IPS-18a (cell line): ENCODE data around the gene UTS2R.
"Not testable (repeated sequence)": the region's sequence is repeated elsewhere in the genome, so short reads cannot be mapped to it uniquely, and the experiment has no call there.

Experiments
- H3K27ac ChIP-seq: one replicate; pipeline ENCODE4 v1.5.1; 2013; ENCODE audit warnings: low read length
- H3K27me3 ChIP-seq: one replicate; pipeline ENCODE4 v1.6.1; 2013; ENCODE audit warnings: mild to moderate bottlenecking, low read length; ENCODE audit not compliant: control insufficient read depth, insufficient read depth
- H3K36me3 ChIP-seq: one replicate; pipeline ENCODE4 v1.6.1; 2013; ENCODE audit warnings: low read depth, low read length; ENCODE audit not compliant: control insufficient read depth
- H3K4me1 ChIP-seq: one replicate; pipeline ENCODE4 v1.6.1; 2013; ENCODE audit warnings: low read depth, low read length; ENCODE audit not compliant: control insufficient read depth
- H3K4me3 ChIP-seq: one replicate; pipeline ENCODE4 v1.5.1; 2013; ENCODE audit warnings: low read length
- H3K9ac ChIP-seq: one replicate; pipeline ENCODE4 v1.6.1; 2013; ENCODE audit warnings: mild to moderate bottlenecking, low read length, moderate library complexity
- H3K9me3 ChIP-seq: one replicate; pipeline ENCODE4 v1.6.1; 2013; ENCODE audit warnings: low read depth, low read length; ENCODE audit not compliant: control insufficient read depth

The UTS2R gene

GRCh38 chr17:82374626-82375331 is 3.2 kb downstream of the UTS2R start:
- no peak overlapping the region for H3K9ac ChIP-seq
- no peaks in the 10 kb centered on the region for H3K36me3 ChIP-seq
- H3K27ac ChIP-seq = no peak overlapping the region
- no peaks in the 10 kb centered on the region for H3K9me3 ChIP-seq
- H3K4me3 ChIP-seq = no peak overlapping the region
- no peaks in the 10 kb centered on the region for H3K4me1 ChIP-seq
- peaks cover 39% of the 10 kb centered on the region for H3K27me3 ChIP-seq

DNA sequence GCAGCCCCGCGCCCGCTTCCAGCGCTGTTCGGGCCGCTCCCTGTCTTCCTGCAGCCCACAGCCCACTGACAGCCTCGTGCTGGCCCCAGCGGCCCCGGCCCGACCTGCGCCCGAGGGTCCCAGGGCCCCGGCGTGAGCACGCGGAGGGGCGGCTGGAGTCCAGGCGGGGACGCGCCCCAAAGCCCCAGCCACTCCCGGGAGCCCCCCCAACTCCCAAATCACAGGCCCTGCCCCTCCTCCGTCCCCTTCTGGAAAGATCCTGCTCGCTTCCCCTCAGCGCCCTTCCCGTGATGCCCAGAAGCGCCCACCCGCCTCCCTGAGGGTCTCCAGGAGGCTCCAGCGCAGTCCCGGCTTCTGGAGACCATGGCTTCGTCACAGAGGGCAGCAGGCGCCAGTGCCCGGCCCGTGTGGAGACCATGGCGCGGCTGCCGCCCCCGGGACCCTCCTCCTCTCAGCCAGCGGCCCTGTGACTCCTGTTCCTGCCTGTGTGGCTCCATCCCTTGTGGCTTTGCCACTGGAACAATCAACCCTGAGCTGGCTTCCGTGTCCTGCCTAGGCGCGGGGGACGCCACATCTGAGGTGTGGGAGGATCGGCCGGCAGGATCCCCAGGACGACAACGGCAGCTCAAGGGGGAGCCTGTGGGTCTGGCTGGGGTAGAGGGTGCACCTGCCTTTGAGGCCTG is 3.9 kb downstream of the UTS2R start:
- Histone ChIP-seq H3K36me3 (no peaks in the 10 kb centered on the region), H3K27me3 (peaks cover 32% of the 10 kb centered on the region), H3K4me3 (no peak overlapping the region), H3K27ac (no peak overlapping the region), H3K4me1 (no peaks in the 10 kb centered on the region), H3K9ac (no peak overlapping the region), H3K9me3 (no peaks in the 10 kb centered on the region)

DNA sequence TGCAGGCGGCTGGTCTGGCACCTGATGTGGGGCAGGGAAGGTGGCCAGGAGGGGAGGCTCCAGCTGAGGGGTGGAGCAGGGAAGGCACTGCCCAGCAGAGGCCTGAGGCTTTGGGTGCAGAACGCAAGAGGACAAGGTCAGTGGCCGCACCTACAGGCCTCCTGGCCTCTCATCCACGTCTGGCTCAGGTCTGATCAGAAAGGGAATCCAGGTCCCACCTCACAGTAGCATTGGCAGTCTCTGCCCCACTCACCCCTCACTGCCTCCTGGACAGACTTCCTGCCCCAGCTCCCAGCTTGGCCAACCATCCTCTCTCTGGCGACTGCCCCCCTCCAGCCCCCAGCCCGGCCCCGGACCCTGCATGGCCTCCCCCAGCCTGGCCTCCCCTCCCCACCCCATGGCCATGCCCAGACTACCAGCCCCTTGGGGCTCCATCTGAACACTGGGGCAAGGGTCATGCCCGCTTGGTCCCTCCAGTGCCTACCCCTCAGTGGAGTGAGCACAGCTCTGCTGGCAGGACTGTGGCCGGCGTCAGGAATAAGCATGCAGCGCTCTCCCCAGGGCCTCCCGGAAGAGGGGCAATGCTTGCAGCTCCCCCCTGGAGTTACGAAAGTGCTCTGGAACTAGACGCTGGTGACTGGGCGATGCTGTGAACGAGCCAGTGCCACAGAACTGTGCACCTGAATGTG is 4.6 kb downstream of the UTS2R start:
- H3K27me3 ChIP-seq = peaks cover 26% of the 10 kb centered on the region
- no peaks in the 10 kb centered on the region for H3K9me3 ChIP-seq
- no peak overlapping the region for H3K9ac ChIP-seq
- no peak overlapping the region for H3K4me3 ChIP-seq
- H3K27ac ChIP-seq = no peak overlapping the region
- H3K4me1 ChIP-seq = no peaks in the 10 kb centered on the region
- no peaks in the 10 kb centered on the region for H3K36me3 ChIP-seq

DNA sequence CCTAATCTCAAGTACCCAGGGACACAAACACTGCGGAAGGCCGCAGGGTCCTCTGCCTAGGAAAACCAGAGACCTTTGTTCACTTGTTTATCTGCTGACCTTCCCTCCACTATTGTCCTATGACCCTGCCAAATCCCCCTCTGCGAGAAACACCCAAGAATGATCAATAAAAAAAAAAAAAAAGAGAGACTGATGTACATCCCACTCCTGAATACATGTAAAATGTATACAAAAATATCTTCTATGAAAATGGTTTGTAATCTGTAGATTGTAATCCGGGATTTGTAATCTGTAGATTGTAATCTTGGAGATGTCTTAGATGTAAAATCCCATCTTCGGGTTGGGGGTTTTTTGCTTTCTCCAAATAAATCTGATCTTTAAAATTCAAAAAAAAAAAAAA is 5.7 kb downstream of the UTS2R start:
- H3K4me1 ChIP-seq, H3K9me3 ChIP-seq, H3K9ac ChIP-seq, H3K27ac ChIP-seq, H3K36me3 ChIP-seq, H3K4me3 ChIP-seq: not testable (repeated sequence)
- peaks cover 19% of the 10 kb centered on the region for H3K27me3 ChIP-seq

DNA sequence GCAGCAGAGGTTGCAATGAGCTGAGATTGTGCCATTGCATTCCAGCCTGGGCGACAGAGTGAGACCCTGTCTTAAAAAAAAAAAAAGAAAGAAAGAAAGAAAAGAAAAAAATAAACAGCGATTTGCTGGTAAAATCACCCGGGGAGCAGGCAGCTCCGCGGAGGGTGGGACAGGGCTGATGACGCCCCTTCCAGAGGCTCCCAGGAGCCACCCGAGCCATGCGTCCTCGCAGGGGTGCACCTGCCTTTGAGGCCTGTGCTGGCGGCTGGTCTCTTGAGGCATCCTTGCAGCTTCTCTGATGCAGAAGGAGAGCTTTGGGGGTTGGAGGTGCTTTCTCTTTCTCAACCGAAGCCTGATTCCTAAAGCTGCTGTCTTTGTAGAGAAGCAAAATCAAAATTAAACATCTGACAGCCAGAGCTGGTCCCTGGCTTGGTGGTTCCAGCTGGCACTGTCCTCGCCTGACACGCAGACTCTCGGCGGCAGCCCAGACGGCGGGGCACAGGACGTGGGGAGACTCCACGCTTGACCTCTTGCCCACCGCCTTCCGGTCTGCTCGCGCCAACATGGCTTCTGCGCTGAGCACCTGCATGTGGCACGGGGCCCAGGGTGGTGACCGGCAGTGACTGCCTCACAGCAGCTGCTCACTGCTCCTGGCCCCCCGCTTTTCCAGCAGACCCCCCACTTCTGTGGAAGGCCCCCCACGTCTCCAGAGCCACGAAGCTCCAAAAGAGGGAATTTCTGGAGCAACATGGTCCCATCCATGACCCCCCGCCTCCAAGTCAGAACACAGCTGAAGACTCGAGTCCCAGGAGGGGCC is 6.6 kb downstream of the UTS2R start:
- H3K9ac ChIP-seq = no peak overlapping the region
- H3K4me1 ChIP-seq = no peaks in the 10 kb centered on the region
- H3K4me3 ChIP-seq = no peak overlapping the region
- no peak overlapping the region for H3K27ac ChIP-seq
- no peaks in the 10 kb centered on the region for H3K9me3 ChIP-seq
- H3K36me3 ChIP-seq = no peaks in the 10 kb centered on the region
- H3K27me3 ChIP-seq = peaks cover 10% of the 10 kb centered on the region

- no peaks in the 10 kb centered on the region for H3K4me1 ChIP-seq
- no peak overlapping the region for H3K27ac ChIP-seq
- no peak overlapping the region for H3K9ac ChIP-seq
- H3K9me3 ChIP-seq = no peaks in the 10 kb centered on the region
- no peak overlapping the region for H3K4me3 ChIP-seq
- no peaks in the 10 kb centered on the region for H3K36me3 ChIP-seq
- H3K27me3 ChIP-seq = peaks cover 5% of the 10 kb centered on the region
Measured at GRCh38 chr17:82378741-82379021, 7.1 kb downstream of the UTS2R start.

DNA sequence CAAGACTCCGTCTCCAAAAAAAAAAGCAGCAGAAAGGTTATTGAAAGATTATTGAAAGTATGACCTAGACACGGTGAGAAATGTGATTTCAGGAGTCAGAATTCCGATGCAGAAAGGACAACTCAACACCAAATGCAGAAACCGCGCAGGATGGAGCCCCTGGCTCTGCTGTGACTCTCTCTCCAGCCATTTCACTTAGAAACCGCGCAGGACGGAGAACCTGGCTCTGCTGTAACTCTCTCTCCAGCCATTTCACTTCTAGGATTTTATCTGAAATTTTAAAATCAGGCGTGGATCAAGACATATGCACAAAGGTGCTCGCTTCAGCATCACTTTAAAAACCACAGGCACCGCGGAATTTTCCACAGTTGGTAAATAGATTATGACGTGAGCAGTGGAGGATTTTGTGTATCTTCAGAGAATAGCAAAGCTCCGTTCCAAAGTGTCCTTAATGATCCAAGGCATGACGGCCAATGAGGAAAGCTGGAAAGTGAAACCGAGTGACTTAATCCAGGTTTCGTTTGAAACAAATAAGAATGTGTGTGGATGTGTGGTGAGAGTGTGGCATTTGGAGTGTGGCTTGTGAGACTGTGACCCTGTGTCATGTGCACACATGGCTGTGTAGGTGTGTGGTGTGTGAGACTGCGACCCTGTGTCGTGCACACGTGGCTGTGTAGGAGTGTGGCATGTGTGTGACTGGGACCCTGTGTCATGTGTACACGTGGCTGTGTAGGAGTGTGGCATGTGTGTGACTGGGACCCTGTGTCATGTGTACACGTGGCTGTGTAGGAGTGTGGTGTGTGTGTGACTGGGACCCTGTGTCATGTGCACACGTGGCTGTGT is 9.5 kb downstream of the UTS2R start:
- Histone ChIP-seq H3K27me3 (peaks cover 5% of the 10 kb centered on the region), H3K4me3 (no peak overlapping the region), H3K9me3 (no peaks in the 10 kb centered on the region), H3K4me1 (peaks cover 3% of the 10 kb centered on the region), H3K9ac (no peak overlapping the region), H3K36me3 (no peaks in the 10 kb centered on the region), H3K27ac (no peak overlapping the region)

DNA sequence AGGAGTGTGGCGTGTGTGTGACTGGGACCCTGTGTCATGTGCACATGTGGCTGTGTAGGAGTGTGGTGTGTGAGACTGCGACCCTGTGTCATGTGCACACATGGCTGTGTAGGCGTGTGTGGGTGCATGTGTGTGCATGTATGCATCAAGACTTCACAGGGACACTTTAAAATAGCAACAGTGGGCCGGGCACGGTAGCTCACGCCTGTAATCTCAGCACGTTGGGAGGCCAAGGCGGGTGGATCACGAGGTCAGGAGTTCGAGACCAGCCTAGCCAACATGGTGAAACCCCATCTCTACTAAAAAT is 10.1 kb downstream of the UTS2R start:
- not testable (repeated sequence) for H3K27ac ChIP-seq, H3K4me3 ChIP-seq, H3K27me3 ChIP-seq, H3K4me1 ChIP-seq, H3K9ac ChIP-seq, H3K36me3 ChIP-seq, H3K9me3 ChIP-seq

DNA sequence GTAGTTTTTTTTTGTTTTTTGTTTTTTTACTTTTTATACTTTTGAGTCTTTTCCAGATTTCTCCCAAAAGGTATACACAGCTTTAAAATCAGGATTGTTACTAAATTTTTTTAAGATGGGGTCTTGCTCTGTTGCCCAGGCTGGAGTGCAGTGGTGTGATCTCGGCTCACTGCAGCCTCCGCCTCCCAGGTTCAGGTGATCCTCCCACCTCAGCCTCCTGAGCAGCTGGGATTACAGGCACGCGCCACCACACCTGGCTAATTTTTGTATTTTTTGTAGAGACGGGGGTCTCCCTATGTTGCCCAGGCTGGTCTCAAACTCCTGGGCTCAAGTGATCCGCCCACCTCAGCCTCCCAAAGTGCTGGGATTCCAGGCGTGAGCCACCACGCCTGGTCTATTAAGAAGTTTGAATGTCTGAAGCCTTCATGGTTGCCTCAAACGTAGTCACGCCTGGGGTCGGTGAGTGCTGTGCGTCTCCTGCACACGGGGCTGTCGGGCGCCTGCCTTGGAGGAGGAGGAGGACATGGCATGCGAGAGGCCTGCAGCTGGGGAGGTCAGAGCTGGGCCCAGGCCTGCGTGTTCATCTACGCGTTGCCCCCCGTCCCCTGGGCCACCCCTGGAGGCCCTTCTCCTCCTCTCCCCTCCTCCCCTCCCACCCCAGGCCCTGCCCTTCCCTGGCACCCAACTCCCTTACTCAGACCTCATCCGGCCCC is 10.8 kb downstream of the UTS2R start:
- not testable (repeated sequence) for H3K9ac ChIP-seq, H3K9me3 ChIP-seq, H3K4me3 ChIP-seq, H3K27me3 ChIP-seq, H3K36me3 ChIP-seq, H3K4me1 ChIP-seq, H3K27ac ChIP-seq

DNA sequence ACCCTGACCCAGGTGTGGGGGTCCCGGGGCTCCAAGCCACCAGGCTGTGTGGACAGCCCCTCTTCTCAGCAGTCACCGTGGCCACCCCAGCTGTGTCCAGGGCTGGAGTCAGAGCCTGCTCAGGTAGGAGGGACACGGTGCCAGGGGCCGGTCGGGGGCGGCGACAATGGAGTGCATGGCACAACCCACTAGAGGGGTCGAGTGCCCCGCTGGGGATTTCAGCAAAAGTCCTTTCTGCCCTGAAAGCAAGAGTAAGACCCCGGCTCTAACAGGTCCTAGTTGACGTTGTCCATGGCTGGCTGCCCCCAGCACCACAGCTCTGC is 11.3 kb downstream of the UTS2R start:
- no peaks in the 10 kb centered on the region for H3K36me3 ChIP-seq
- peaks cover 5% of the 10 kb centered on the region for H3K27me3 ChIP-seq
- H3K4me1 ChIP-seq = peaks cover 3% of the 10 kb centered on the region
- no peak overlapping the region for H3K9ac ChIP-seq
- H3K9me3 ChIP-seq = no peaks in the 10 kb centered on the region
- no peak overlapping the region for H3K4me3 ChIP-seq
- no peak overlapping the region for H3K27ac ChIP-seq

DNA sequence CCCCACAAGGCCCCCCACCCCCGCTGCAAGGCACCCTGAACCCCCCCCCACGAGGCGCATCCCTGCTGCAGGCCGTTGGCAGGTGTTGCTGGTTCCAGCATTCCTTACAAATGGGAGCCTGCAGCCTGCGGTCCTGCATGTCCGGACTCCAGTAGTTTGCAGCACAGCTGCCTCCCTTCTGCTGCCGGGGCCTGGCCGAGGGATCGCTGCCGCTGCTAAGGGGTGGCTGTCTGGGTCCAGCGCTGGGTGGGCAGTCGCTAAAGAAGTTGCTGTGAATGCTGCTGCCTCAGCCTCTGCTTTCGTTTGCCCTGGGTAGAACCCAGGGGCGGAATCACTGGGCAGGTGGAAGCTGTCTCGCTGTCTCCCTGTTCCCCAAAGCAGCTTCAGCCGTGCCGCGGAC is 11.8 kb downstream of the UTS2R start:
- Histone ChIP-seq H3K9me3 (no peaks in the 10 kb centered on the region), H3K9ac (no peak overlapping the region), H3K4me3 (no peak overlapping the region), H3K36me3 (no peaks in the 10 kb centered on the region), H3K4me1 (peaks cover 3% of the 10 kb centered on the region), H3K27me3 (peaks cover 5% of the 10 kb centered on the region), H3K27ac (no peak overlapping the region)
